Dermis blood vessel endothelial cell (primary cell): ENCODE results near the gene OLFM1. TPM values are rescaled to one million over a fixed set of nuclear protein-coding genes. Genes with fewer than 3 reads are reported as not detected.
"Not testable (repeated sequence)": the region's sequence is repeated elsewhere in the genome, so short reads cannot be mapped to it uniquely, and the experiment has no call there.

Experiments
- DNase-seq: peaks from one replicate; pipeline ENCODE4 v3.0.0; 2010
- total RNA-seq: library from RNA; depleted of rRNA; stranded (reverse); fragments of >200 nt; gene quantifications from 2 replicates; pipeline ENCODE4 v1.2.3, GENCODE V29; 2014

The OLFM1 gene
- total RNA-seq, 1 donor from 2014 or later, result 17.2 TPM

- DNase-seq, result no peak
These were observed 67.9 kb downstream of the OLFM1 start for GRCh38 chr9:135155396-135155795.

DNA sequence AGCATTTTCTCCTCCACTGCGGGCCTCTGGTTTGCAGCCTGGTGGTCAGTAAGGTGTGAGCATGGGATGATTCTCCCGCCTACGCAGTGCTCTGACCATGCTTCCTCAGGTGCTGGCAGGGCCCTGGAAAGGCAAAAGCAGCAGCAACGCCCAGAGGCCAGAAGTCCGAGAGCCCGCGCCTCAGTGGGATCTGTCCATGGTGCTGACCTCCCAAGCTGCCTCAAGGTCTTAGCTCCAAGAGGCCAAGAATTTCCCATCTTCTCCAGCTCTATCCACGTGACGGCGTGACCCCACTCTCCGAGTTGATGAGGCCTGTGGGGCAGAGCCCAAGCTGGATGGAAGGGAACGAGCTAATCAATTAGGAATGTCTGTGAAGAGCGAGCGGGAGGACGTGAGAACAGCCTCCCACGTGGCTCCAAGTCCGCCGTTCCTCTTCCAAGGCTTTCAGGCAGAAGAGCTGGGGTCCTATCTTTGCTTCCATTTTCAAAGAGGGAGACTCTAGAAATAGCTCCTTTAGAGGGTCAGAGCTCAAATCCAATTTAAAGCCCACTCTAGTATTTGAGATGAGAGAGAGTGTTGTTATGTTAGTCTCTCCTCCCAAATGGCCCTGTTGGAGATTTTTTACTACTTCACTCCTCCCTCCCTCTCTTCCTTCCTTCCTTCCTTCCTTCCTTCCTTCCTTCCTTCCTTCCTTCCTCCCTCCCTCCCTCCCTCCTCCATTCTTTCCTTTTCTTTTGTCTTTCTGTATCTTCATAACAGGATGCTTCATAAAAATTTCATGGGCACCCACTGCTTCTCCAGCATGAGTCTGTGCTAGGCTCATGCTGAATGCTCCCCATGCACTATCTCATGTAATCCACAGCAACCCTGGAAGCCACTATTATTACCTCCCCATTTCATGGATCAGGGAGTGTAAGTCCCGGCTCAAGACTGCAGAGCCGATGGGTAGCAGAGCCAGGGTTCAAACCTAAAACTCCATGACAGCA, 69.3 kb downstream of the OLFM1 start:
- DNase-seq, result peak; percentile 61

- no peak for DNase-seq
These were observed 70.5 kb downstream of the OLFM1 start for GRCh38 chr9:135157856-135158563.

- no peak for DNase-seq
These were observed 71.1 kb downstream of the OLFM1 start for GRCh38 chr9:135158564-135158937.

GRCh38 chr9:135159801-135160200, 72.3 kb downstream of the OLFM1 start:
- DNase-seq, result no peak

- DNase-seq, result no peak
These were observed 73.4 kb downstream of the OLFM1 start for GRCh38 chr9:135160862-135161261.

DNA sequence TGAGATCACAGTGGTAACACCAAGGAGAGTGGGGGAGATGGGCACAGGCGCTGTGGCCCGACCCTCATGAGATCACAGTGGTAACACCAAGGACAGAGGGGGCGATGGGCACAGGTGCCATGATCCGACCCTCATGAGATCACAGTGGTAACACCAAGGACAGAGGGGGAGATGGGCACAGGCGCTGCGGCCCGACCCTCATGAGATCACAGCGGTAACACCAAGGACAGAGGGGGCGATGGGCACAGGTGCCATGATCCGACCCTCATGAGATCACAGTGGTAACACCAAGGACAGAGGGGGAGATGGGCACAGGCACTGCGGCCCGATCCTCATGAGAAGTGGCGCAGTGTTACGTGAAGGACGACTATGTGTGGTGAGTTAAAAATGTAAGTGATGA, 75.1 kb downstream of the OLFM1 start:
- not testable (repeated sequence) for DNase-seq

GRCh38 chr9:135163023-135163780, 75.7 kb downstream of the OLFM1 start:
- DNase-seq, result no peak

GRCh38 chr9:135164036-135164435, 76.6 kb downstream of the OLFM1 start:
- no peak for DNase-seq

DNA sequence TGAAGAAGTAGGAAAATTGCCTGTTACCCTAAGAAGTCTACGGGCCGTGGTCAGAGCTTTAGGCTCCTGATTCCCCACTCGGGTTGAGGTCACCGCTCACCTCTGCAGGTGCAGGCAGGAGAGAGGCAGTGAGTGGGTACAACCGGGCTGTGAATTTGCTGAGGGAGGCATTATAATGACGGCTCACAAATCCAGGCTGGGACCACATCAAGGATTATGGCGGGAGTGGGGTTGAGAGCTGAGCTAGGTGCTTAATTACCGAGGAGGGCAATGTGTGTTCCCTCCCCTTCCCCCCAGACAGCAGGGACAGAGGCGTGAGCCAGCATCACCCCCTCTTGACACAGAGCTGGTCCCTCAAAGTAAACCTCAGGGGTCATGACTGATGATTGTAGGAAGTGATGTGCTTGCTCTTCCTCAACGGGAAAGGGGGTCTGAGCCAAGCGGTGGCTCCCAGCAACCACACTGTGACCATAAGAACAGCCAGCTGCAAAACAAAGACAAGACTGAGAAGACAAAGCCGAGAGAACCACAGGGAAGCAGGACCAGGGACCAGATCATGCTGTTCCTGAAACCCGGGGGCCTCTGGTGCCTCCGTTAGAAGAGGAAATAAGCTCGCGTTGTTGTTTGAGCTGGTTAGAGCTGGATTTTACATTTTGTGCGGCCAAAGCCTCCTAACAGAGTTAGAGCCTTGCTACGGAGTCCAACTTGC, 77.7 kb downstream of the OLFM1 start:
- DNase-seq, result no peak

- DNase-seq, result no peak
These were observed 78.5 kb downstream of the OLFM1 start for GRCh38 chr9:135165756-135166519.

- no peak for DNase-seq
These were observed 79.1 kb downstream of the OLFM1 start for GRCh38 chr9:135166565-135166964.

DNA sequence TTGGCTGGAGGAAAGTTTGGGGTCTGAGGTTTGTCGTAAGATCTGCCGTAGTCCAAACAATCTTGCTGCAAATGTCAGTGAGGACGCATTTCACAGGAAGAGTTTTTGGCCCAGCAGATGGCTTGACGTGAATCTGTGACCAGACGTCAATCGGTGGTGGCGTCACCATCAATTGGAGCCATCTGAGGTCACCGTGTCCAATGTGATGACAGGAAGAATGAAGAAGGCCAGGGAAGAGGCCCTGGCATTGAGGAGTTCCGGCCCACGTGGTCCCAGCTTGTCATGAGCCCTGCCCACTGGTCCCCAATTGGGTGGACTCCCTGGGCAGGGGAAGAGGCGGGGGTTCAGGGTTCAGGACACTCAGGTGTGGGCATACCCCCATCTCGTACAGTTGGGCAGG, 79.9 kb downstream of the OLFM1 start:
- DNase-seq, result no peak

GRCh38 chr9:135167849-135168655, 80.6 kb downstream of the OLFM1 start:
- no peak for DNase-seq

DNA sequence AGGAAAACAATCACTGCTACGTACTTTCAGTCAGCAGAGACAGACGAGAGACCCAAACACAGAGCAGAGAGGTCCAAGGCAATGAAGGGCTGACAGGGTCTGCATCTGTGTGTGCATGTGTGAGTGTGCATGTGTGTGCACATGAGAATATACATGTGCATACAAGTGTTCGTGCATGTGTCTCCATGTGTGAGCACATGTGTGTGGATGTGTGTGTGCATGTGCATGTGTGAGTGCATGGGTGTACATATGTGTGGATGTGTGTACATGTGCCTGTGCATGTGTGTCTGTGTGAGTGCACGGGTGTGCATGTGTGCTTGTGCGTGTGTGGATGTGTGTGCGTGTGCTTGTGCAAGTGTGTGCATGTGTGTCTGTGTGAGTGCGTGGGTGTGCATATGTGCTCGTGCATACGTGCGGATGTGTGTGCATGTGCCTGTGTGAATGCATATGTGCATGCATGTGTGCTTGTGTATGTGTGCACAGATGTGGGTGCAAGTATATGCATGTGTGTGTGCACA, 82.3 kb downstream of the OLFM1 start:
- no peak for DNase-seq

- no peak for DNase-seq
These were observed 83.1 kb downstream of the OLFM1 start for GRCh38 chr9:135170535-135170934.
